ENCODE measurements around the gene DSCAML1. TPM values are rescaled to one million over a fixed set of nuclear protein-coding genes. Genes with fewer than 3 reads are reported as not detected.

DSCAML1 gene
- total and polyA plus RNA-seq, 7 donors, result 0.04 to 0.52 (median 0.06) TPM

DNA sequence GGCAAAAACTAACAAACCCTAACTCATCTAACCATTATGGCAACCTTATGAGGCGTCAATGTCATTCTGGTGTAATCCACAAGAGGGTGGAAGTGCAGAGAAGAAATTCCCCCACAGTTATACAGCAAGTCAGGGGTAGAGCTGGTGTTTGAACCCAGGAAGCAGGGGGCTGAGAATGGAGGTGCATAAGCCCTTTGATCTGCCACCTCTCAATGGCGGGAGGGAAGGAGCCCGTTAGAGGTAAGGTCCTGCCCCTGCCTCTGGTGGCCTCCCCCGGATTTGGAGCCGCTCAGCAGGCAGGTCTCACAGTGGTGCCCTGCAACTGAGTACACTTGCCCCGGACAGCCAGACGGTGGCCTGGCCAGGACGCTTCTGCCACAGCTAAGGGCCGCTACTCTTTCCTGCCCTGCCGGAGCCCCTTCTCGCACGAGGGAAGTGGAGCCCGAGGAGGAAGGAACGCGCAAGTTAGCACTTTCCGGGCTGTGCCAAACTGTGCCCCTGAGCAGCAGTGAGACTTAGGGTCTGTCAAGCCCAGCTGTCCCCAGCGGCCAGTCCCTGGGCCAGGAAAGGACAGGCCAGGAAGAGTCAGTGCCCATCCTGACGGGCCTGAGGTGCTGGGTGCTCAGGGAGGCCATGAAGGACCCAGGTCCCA, 26.4 kb upstream of the DSCAML1 start:
- 56 to 64% (median 62%) methylated on average over 18 of the region's 18 CpGs for WGBS, 3 donors

GRCh38 chr11:117822074-117823033, 25.3 kb upstream of the DSCAML1 start:
- TF ChIP-seq, protein P1, sequence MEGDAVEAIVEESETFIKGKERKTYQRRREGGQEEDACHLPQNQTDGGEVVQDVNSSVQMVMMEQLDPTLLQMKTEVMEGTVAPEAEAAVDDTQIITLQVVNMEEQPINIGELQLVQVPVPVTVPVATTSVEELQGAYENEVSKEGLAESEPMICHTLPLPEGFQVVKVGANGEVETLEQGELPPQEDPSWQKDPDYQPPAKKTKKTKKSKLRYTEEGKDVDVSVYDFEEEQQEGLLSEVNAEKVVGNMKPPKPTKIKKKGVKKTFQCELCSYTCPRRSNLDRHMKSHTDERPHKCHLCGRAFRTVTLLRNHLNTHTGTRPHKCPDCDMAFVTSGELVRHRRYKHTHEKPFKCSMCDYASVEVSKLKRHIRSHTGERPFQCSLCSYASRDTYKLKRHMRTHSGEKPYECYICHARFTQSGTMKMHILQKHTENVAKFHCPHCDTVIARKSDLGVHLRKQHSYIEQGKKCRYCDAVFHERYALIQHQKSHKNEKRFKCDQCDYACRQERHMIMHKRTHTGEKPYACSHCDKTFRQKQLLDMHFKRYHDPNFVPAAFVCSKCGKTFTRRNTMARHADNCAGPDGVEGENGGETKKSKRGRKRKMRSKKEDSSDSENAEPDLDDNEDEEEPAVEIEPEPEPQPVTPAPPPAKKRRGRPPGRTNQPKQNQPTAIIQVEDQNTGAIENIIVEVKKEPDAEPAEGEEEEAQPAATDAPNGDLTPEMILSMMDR (IDR thresholded peaks at IDR 0.05), result peak; percentile 28
- 77 to 81% (median 78%) methylated on average over 31 to 33 of the region's 33 CpGs for WGBS, 3 donors
- no peak overlapping the region for H3K27ac ChIP-seq
- no peak overlapping the region for H3K4me3 ChIP-seq
- H3K27me3 ChIP-seq (ENCODE audit: insufficient read depth in 3 of 3, low read length in 2 of 3), result no peaks in the 10 kb centered on the region
- intact Hi-C loops (cut with DNase I), result no loop called here
- H3K4me1 ChIP-seq, result peaks cover 12% of the 10 kb centered on the region
- H3K36me3 ChIP-seq (ENCODE audit: insufficient read depth in 1 of 2, low read depth in 1 of 2), result no peaks in the 10 kb centered on the region
- H3K9me3 ChIP-seq, result no peaks in the 10 kb centered on the region
- peak; percentile 59 to 65 for DNase-seq
- peak in 2 of 4 donors; percentile 31 to 32 for ATAC-seq

More for the DNA sequence above, 26.4 kb upstream of the DSCAML1 start:
- ATAC-seq (peak in 2 of 4 donors; percentile 7 to 15), DNase-seq (peak in 1 of 2 donors; percentile 51)
- Histone ChIP-seq H3K4me3 (no peak overlapping the region), H3K9me3 (no peaks in the 10 kb centered on the region), H3K27me3 (ENCODE audit: insufficient read depth in 3 of 3, low read length in 2 of 3) (no peaks in the 10 kb centered on the region), H3K27ac (peak overlapping the region; percentile 55), H3K4me1 (peaks cover 12% of the 10 kb centered on the region), H3K36me3 (ENCODE audit: insufficient read depth in 1 of 2, low read depth in 1 of 2) (no peaks in the 10 kb centered on the region)
- TF ChIP-seq, protein P1 (IDR thresholded peaks at IDR 0.05), result no peak
- intact Hi-C loops (cut with DNase I), result no loop called here

DNA sequence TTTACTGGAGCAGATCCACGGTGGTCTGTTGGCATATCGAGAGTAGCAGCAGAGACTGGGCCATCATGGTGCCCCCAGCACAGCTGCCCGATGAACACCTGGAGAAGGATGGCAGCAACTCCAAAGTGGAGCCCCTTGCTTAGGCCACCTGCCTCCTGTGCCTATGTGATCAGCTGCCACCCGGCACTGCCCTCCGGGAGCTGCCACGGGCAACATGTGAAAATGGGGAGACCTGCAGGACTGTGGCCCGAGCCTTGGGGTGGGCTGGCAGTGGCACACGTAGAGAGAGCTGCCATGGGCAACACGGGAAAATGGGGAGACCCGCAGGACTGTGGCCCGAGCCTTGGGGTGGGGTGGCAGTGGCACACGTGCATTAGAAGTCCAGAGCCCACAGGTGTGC, 24.4 kb upstream of the DSCAML1 start:
- peaks cover 12% of the 10 kb centered on the region for H3K4me1 ChIP-seq
- H3K27ac ChIP-seq, result no peak overlapping the region
- H3K4me3 ChIP-seq, result no peak overlapping the region
- 92 to 93% (median 93%) methylated on average over 12 of the region's 12 CpGs for WGBS, 3 donors
- H3K9me3 ChIP-seq, result no peaks in the 10 kb centered on the region
- DNase-seq, result peak in 1 of 2 donors; percentile 42
- no peaks in the 10 kb centered on the region for H3K36me3 ChIP-seq (ENCODE audit: insufficient read depth in 1 of 2, low read depth in 1 of 2)
- intact Hi-C loops (cut with DNase I), result no loop called here
- TF ChIP-seq, protein P1 (IDR thresholded peaks at IDR 0.05), result no peak
- ATAC-seq, result no peak
- H3K27me3 ChIP-seq (ENCODE audit: insufficient read depth in 3 of 3, low read length in 2 of 3), result no peaks in the 10 kb centered on the region

- WGBS, 3 donors, result 93 to 96% (median 94%) methylated on average over 10 of the region's 10 CpGs
- peak in 1 of 2 donors; percentile 12 for DNase-seq
- no peaks in the 10 kb centered on the region for H3K9me3 ChIP-seq
- intact Hi-C loops (cut with DNase I), result no loop called here
- H3K36me3 ChIP-seq (ENCODE audit: insufficient read depth in 1 of 2, low read depth in 1 of 2), result no peaks in the 10 kb centered on the region
- no peaks in the 10 kb centered on the region for H3K27me3 ChIP-seq (ENCODE audit: insufficient read depth in 3 of 3, low read length in 2 of 3)
- no peak overlapping the region for H3K27ac ChIP-seq
- TF ChIP-seq, protein P1 (IDR thresholded peaks at IDR 0.05), result no peak
- H3K4me1 ChIP-seq, result peaks cover 12% of the 10 kb centered on the region
- ATAC-seq, result no peak
- H3K4me3 ChIP-seq, result no peak overlapping the region
Measured at GRCh38 chr11:117820516-117820915, 23.5 kb upstream of the DSCAML1 start.

All from psoas muscle (tissue), 8 donors.